T-helper 2 cell (primary cell): ENCODE data around the gene SPTA1.

Experiments used
- DNase-seq, 5 experiments: peaks; one replicate each; pipeline versions ENCODE4 v3.0.0 to v3.0.0-alpha.2; 2012 to 2022

The SPTA1 gene

GRCh38 chr1:158570480-158570879 is 116.0 kb downstream of the SPTA1 start, which contains the start of gene OR6P1:
TSS of gene OR6P1 (minus strand) at chr1:158570580. CDS start at chr1:158563604, 6,976 bp downstream.
- DNase-seq: no peak

DNA sequence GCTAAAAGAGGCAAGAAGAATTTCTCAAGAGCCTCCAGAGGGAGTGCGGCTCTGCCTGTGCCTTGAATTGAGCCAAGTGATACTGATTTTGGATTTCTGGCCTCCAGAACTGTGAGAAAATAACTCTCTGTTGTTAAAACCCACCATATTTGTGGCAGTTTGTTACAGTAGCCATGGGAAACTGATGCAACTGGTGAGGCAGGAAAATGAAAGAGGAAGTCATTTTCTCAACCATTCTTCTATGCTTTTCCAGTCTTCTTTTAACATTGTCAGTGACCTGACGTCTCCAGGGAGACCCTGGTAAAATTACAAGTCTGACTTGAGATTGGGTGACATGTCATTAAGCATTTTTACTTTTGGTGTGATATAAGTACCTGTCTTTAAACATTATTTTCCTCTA is 121.9 kb downstream of the SPTA1 start:
- no peak for DNase-seq

- no peak for DNase-seq
These were observed 122.7 kb downstream of the SPTA1 start for GRCh38 chr1:158563853-158564252.
